Colonic mucosa (tissue), 4 donors: Measurements from ENCODE around the gene ACTR6. TPM values are rescaled to one million over a fixed set of nuclear protein-coding genes. Genes with fewer than 3 reads are reported as not detected.

Experiments used
- DNase-seq: peaks from one replicate; pipeline ENCODE4 v3.0.0-alpha.2; 2020
- H3K27ac ChIP-seq: fragments of 200-600 bp; one replicate; pipeline ENCODE4 v1.8.0; 2021
- H3K27me3 ChIP-seq: fragments of 200-600 bp; one replicate; pipeline ENCODE4 v1.8.0; 2021
- H3K36me3 ChIP-seq: fragments of 200-600 bp; one replicate; pipeline ENCODE4 v1.8.0; 2021
- H3K4me1 ChIP-seq: fragments of 200-600 bp; one replicate; pipeline ENCODE4 v1.8.0; 2021; ENCODE audit warnings: mild to moderate bottlenecking
- H3K4me3 ChIP-seq: fragments of 200-600 bp; one replicate; pipeline ENCODE4 v1.8.0; 2021
- H3K9ac ChIP-seq, 2 donors: one replicate each; pipeline ENCODE4 v1.7.0; 2013; ENCODE audit warnings: control low read depth in 2 of 2, low read depth in 2 of 2, low read length in 2 of 2
- H3K9me3 ChIP-seq: fragments of 200-600 bp; one replicate; pipeline ENCODE4 v1.8.0; 2021
- intact Hi-C: fragments of 100-400 bp; cut with DNase I; formaldehyde crosslinking; loops from one replicate; pipeline ENCODE4 v1.14.1; 2022
- microRNA-seq: library from miRNA; unstranded; fragments of <30 nt; microRNA quantifications from one replicate; pipeline ENCODE4, GENCODE V29; 2019
- total RNA-seq, 2 donors: library from RNA; stranded (reverse); fragmentation: NEBNext Ultra II Directional in 1 of 2; extraction: Animal tissue kit (Norgen Biotek cat#: 25700) in 1 of 2; gene quantifications; one replicate each; pipeline ENCODE4 v1.2.1, GENCODE V29; 2021
- TF ChIP-seq, protein P1 (sequence below): fragments of 200-600 bp; IDR thresholded peaks from one replicate; pipeline ENCODE4 v1.8.0; 2022; ENCODE audit warnings: antibody characterized with exemption, mild to moderate bottlenecking
- donor health status: healthy.
- donor health status: DM: no; HTN: no; CAD: no.
- donor health status: DM: no; HTN: no; CAD: no.

ACTR6 gene
- total RNA-seq, 2 donors from 2014 or later, result 24.3 to 37.7 TPM

DNA sequence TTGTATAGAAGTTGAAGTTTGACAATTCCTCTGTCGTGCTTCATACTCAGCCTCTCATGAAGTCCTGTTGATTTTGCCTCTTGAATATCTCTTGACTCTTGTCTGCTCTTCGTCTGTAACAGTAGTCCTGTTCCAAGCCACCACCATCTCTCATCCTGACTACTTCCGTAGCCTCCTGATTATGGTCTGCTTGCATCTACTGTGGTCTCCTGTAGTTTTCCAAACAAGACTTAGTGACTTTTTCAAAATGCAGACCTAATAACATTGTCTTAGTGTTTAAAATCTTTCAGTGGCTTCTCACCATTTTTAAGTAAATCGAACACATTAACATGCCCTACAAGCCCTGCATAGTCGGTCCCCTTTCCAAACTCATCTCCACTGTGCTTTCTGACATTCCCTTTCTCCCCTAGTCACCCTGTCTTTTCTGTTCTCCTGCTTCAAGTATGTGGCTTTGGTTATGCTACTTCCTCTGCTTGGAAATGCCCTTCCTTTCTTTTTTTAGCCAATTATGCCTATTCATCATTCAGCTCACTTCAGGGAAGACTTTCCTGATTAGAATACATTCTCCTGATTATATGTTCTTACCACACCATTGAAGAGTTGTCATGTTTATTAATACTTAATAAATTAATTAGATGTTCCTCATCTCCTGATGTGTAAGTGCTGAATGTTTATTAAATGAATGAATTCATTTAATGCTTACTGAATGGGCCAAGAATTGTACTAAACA lies 68.4 kb downstream of the ACTR6 start:
- Histone ChIP-seq H3K9me3 (no peaks in the 10 kb centered on the region), H3K4me3 (peak overlapping the region; percentile 88), H3K36me3 (no peaks in the 10 kb centered on the region), H3K27ac (no peak overlapping the region), H3K4me1 (peaks cover 4% of the 10 kb centered on the region), H3K9ac (peak overlapping the region in 1 of 2 donors; percentile 57), H3K27me3 (no peaks in the 10 kb centered on the region)
- DNase-seq, result no peak
- intact Hi-C loops, result no loop called here
- TF ChIP-seq, protein P1, sequence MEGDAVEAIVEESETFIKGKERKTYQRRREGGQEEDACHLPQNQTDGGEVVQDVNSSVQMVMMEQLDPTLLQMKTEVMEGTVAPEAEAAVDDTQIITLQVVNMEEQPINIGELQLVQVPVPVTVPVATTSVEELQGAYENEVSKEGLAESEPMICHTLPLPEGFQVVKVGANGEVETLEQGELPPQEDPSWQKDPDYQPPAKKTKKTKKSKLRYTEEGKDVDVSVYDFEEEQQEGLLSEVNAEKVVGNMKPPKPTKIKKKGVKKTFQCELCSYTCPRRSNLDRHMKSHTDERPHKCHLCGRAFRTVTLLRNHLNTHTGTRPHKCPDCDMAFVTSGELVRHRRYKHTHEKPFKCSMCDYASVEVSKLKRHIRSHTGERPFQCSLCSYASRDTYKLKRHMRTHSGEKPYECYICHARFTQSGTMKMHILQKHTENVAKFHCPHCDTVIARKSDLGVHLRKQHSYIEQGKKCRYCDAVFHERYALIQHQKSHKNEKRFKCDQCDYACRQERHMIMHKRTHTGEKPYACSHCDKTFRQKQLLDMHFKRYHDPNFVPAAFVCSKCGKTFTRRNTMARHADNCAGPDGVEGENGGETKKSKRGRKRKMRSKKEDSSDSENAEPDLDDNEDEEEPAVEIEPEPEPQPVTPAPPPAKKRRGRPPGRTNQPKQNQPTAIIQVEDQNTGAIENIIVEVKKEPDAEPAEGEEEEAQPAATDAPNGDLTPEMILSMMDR, result no peak

GRCh38 chr12:100273782-100274181 lies 73.2 kb downstream of the ACTR6 start:
- no peak overlapping the region for H3K4me3 ChIP-seq
- H3K27me3 ChIP-seq, result no peaks in the 10 kb centered on the region
- peaks cover 4% of the 10 kb centered on the region for H3K4me1 ChIP-seq
- H3K27ac ChIP-seq, result no peak overlapping the region
- TF ChIP-seq, protein P1, result no peak
- H3K9ac ChIP-seq, result no peak overlapping the region
- H3K36me3 ChIP-seq, result no peaks in the 10 kb centered on the region
- no peaks in the 10 kb centered on the region for H3K9me3 ChIP-seq
- no peak for DNase-seq
- intact Hi-C loops, result no loop called here

Small RNA genes lying within 50 kb of the gene (microRNA-seq; reads per million reads assigned to microRNA genes)
- not detected for gene MIR1827

Other genes starting within 250 kb of the ACTR6 start
- gene ANKS1B, start 215.9 kb upstream of the ACTR6 start, total RNA-seq, result 1 to 10 TPM; 1.7 to 3.3 TPM
- gene BLTP3B, start 57.9 kb upstream of the ACTR6 start, total RNA-seq, result 10 to 100 TPM; 20.2 to 23.8 TPM
- 1 to 10 TPM; 2.8 to 2.9 TPM for gene DEPDC4, start 66.3 kb downstream of the ACTR6 start, total RNA-seq
- 10 to 100 TPM; 58.4 to 91.1 TPM for gene SCYL2, start 66.4 kb downstream of the ACTR6 start, total RNA-seq
- gene SLC17A8, start 156.3 kb downstream of the ACTR6 start, total RNA-seq, result 1 to 10 TPM in 1 of 2 donors, under 1 TPM in 1; 0.91 to 3.3 TPM